Measurements from ENCODE around the gene PLCL2.

PLCL2 gene

GRCh38 chr3:16884748-16885592, at the start of gene PLCL2:
PLCL2 (plus strand) TSS chr3:16884955; CDS start chr3:16885040, 85 bp downstream.
- no peaks in the 10 kb centered on the region for H3K9me3 ChIP-seq (ENCODE audit: low read length)
- peak within 1 kb of the TSS; percentile 75 for H2AFZ ChIP-seq (ENCODE audit: low read depth, low read length)
- peaks cover 7% of the 10 kb centered on the region for H3K4me1 ChIP-seq (ENCODE audit: insufficient read depth, low read length)
- H3K4me3 ChIP-seq (ENCODE audit: low read length): peak within 1 kb of the TSS; percentile 79
- no peaks in the 10 kb centered on the region for H3K36me3 ChIP-seq (ENCODE audit: insufficient read depth, low read length)
- peaks cover 9% of the 10 kb centered on the region for H3K27me3 ChIP-seq (ENCODE audit: insufficient read depth, low read length)

- Histone ChIP-seq H3K27me3 (ENCODE audit: insufficient read depth, low read length) (no peaks in the 10 kb centered on the region), H3K4me3 (ENCODE audit: low read length) (no peak overlapping the region), H3K36me3 (ENCODE audit: insufficient read depth, low read length) (no peaks in the 10 kb centered on the region), H3K9me3 (ENCODE audit: low read length) (no peaks in the 10 kb centered on the region), H2AFZ (ENCODE audit: low read depth, low read length) (no peak overlapping the region), H3K4me1 (ENCODE audit: insufficient read depth, low read length) (no peaks in the 10 kb centered on the region)
Observed at GRCh38 chr3:16836505-16837237, 48.1 kb upstream of the PLCL2 start.

GRCh38 chr3:16837602-16838001, 47.2 kb upstream of the PLCL2 start:
- Histone ChIP-seq H3K27me3 (ENCODE audit: insufficient read depth, low read length) (no peaks in the 10 kb centered on the region), H3K4me3 (ENCODE audit: low read length) (no peak overlapping the region), H2AFZ (ENCODE audit: low read depth, low read length) (no peak overlapping the region), H3K9me3 (ENCODE audit: low read length) (no peaks in the 10 kb centered on the region), H3K36me3 (ENCODE audit: insufficient read depth, low read length) (no peaks in the 10 kb centered on the region), H3K4me1 (ENCODE audit: insufficient read depth, low read length) (peaks cover 5% of the 10 kb centered on the region)

GRCh38 chr3:16838561-16838960, 46.2 kb upstream of the PLCL2 start:
- H3K36me3 ChIP-seq (ENCODE audit: insufficient read depth, low read length): no peaks in the 10 kb centered on the region
- no peaks in the 10 kb centered on the region for H3K27me3 ChIP-seq (ENCODE audit: insufficient read depth, low read length)
- H3K9me3 ChIP-seq (ENCODE audit: low read length): no peaks in the 10 kb centered on the region
- no peak overlapping the region for H3K4me3 ChIP-seq (ENCODE audit: low read length)
- peaks cover 7% of the 10 kb centered on the region for H3K4me1 ChIP-seq (ENCODE audit: insufficient read depth, low read length)
- H2AFZ ChIP-seq (ENCODE audit: low read depth, low read length): no peak overlapping the region

- no peaks in the 10 kb centered on the region for H3K9me3 ChIP-seq (ENCODE audit: low read length)
- no peaks in the 10 kb centered on the region for H3K36me3 ChIP-seq (ENCODE audit: insufficient read depth, low read length)
- peaks cover 7% of the 10 kb centered on the region for H3K4me1 ChIP-seq (ENCODE audit: insufficient read depth, low read length)
- H3K4me3 ChIP-seq (ENCODE audit: low read length): no peak overlapping the region
- H3K27me3 ChIP-seq (ENCODE audit: insufficient read depth, low read length): no peaks in the 10 kb centered on the region
- H2AFZ ChIP-seq (ENCODE audit: low read depth, low read length): no peak overlapping the region
Observed at GRCh38 chr3:16839271-16840100, 45.3 kb upstream of the PLCL2 start.

GRCh38 chr3:16840101-16840424, 44.7 kb upstream of the PLCL2 start:
- H2AFZ ChIP-seq (ENCODE audit: low read depth, low read length): no peak overlapping the region
- H3K9me3 ChIP-seq (ENCODE audit: low read length): no peaks in the 10 kb centered on the region
- peaks cover 7% of the 10 kb centered on the region for H3K4me1 ChIP-seq (ENCODE audit: insufficient read depth, low read length)
- H3K27me3 ChIP-seq (ENCODE audit: insufficient read depth, low read length): no peaks in the 10 kb centered on the region
- no peak overlapping the region for H3K4me3 ChIP-seq (ENCODE audit: low read length)
- no peaks in the 10 kb centered on the region for H3K36me3 ChIP-seq (ENCODE audit: insufficient read depth, low read length)

- H3K36me3 ChIP-seq (ENCODE audit: insufficient read depth, low read length): no peaks in the 10 kb centered on the region
- H2AFZ ChIP-seq (ENCODE audit: low read depth, low read length): no peak overlapping the region
- H3K4me1 ChIP-seq (ENCODE audit: insufficient read depth, low read length): peaks cover 7% of the 10 kb centered on the region
- H3K9me3 ChIP-seq (ENCODE audit: low read length): no peaks in the 10 kb centered on the region
- H3K4me3 ChIP-seq (ENCODE audit: low read length): no peak overlapping the region
- H3K27me3 ChIP-seq (ENCODE audit: insufficient read depth, low read length): no peaks in the 10 kb centered on the region
Observed at GRCh38 chr3:16841041-16841753, 43.6 kb upstream of the PLCL2 start.

- no peak overlapping the region for H3K4me3 ChIP-seq (ENCODE audit: low read length)
- H3K36me3 ChIP-seq (ENCODE audit: insufficient read depth, low read length): no peaks in the 10 kb centered on the region
- H3K9me3 ChIP-seq (ENCODE audit: low read length): no peaks in the 10 kb centered on the region
- H3K4me1 ChIP-seq (ENCODE audit: insufficient read depth, low read length): peaks cover 7% of the 10 kb centered on the region
- H2AFZ ChIP-seq (ENCODE audit: low read depth, low read length): no peak overlapping the region
- no peaks in the 10 kb centered on the region for H3K27me3 ChIP-seq (ENCODE audit: insufficient read depth, low read length)
Observed at GRCh38 chr3:16841904-16842271, 42.9 kb upstream of the PLCL2 start.

- Histone ChIP-seq H3K36me3 (ENCODE audit: insufficient read depth, low read length) (no peaks in the 10 kb centered on the region), H3K4me1 (ENCODE audit: insufficient read depth, low read length) (peaks cover 7% of the 10 kb centered on the region), H3K27me3 (ENCODE audit: insufficient read depth, low read length) (no peaks in the 10 kb centered on the region), H3K9me3 (ENCODE audit: low read length) (no peaks in the 10 kb centered on the region), H3K4me3 (ENCODE audit: low read length) (no peak overlapping the region), H2AFZ (ENCODE audit: low read depth, low read length) (no peak overlapping the region)
Observed at GRCh38 chr3:16842272-16843270, 42.2 kb upstream of the PLCL2 start.

GRCh38 chr3:16844222-16844621, 40.5 kb upstream of the PLCL2 start:
- Histone ChIP-seq H3K36me3 (ENCODE audit: insufficient read depth, low read length) (no peaks in the 10 kb centered on the region), H3K27me3 (ENCODE audit: insufficient read depth, low read length) (no peaks in the 10 kb centered on the region), H3K4me3 (ENCODE audit: low read length) (no peak overlapping the region), H3K9me3 (ENCODE audit: low read length) (no peaks in the 10 kb centered on the region), H3K4me1 (ENCODE audit: insufficient read depth, low read length) (peaks cover 12% of the 10 kb centered on the region), H2AFZ (ENCODE audit: low read depth, low read length) (no peak overlapping the region)

- Histone ChIP-seq H3K27me3 (ENCODE audit: insufficient read depth, low read length) (no peaks in the 10 kb centered on the region), H2AFZ (ENCODE audit: low read depth, low read length) (no peak overlapping the region), H3K4me1 (ENCODE audit: insufficient read depth, low read length) (peaks cover 18% of the 10 kb centered on the region), H3K4me3 (ENCODE audit: low read length) (no peak overlapping the region), H3K36me3 (ENCODE audit: insufficient read depth, low read length) (no peaks in the 10 kb centered on the region), H3K9me3 (ENCODE audit: low read length) (no peaks in the 10 kb centered on the region)
Observed at GRCh38 chr3:16844791-16845190, 40.0 kb upstream of the PLCL2 start.

All from neuron (in vitro differentiated cells).